ENCODE results near the gene RAB37.

GRCh38 chr17:74749279-74750038 lies 12.4 kb downstream of the RAB37 start:
- no peak for TF ChIP-seq CTCF (conservative IDR thresholded peaks at IDR 0.05; ENCODE audit: low read length)
- TF ChIP-seq EZH2phosphoT487 (IDR thresholded peaks at IDR 0.05; ENCODE audit: borderline replicate concordance) = no peak

Data from Loucy (cell line).